ENCODE data around the gene GPR153.

DNA sequence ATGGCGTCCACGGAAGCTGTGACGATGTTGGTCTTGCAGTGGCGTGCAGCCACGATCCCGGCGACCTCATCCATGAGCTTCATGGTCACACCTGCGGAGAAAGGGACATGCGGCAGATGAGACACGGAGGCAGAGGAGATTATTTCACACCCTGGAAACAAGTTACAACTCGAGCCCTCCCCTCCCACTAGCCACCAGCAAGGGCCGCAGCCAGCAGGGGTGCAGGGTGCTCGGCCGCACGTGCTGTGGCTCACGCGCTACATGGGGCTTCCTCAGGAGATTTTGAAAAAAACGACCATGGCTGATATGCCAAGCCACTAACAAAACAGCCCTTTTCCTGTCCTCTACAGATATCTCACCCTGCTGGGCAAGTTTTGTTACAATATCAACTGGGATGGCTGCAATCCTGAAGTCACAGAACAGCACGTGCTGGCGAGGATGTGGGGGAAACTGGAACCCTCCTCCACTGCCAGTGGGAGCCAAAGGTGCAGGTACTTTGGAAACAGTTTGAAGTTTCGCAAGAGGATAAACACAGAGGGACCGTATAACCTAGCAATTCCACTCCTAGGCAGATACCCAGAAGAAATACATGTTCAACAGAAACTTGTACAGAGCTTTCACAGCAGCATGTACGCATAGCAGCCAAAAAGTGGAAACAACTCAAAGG, 34.1 kb upstream of the GPR153 start:
- TF ChIP-seq, protein P1, sequence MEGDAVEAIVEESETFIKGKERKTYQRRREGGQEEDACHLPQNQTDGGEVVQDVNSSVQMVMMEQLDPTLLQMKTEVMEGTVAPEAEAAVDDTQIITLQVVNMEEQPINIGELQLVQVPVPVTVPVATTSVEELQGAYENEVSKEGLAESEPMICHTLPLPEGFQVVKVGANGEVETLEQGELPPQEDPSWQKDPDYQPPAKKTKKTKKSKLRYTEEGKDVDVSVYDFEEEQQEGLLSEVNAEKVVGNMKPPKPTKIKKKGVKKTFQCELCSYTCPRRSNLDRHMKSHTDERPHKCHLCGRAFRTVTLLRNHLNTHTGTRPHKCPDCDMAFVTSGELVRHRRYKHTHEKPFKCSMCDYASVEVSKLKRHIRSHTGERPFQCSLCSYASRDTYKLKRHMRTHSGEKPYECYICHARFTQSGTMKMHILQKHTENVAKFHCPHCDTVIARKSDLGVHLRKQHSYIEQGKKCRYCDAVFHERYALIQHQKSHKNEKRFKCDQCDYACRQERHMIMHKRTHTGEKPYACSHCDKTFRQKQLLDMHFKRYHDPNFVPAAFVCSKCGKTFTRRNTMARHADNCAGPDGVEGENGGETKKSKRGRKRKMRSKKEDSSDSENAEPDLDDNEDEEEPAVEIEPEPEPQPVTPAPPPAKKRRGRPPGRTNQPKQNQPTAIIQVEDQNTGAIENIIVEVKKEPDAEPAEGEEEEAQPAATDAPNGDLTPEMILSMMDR (IDR thresholded peaks at IDR 0.05): no peak
- TF ChIP-seq ZFX (IDR thresholded peaks at IDR 0.05; ENCODE audit: borderline replicate concordance): no peak

All from 22Rv1 (cell line).